ENCODE measurements around the gene RPL21.
"Not testable (repeated sequence)": the region's sequence is repeated elsewhere in the genome, so short reads cannot be mapped to it uniquely, and the experiment has no call there.

RPL21 gene

GRCh38 chr13:27288392-27288791, 37.0 kb downstream of the RPL21 start:
- DNase-seq (ENCODE audit: low read depth in 1 of 2, low spot score in 1 of 2), result no peak

DNA sequence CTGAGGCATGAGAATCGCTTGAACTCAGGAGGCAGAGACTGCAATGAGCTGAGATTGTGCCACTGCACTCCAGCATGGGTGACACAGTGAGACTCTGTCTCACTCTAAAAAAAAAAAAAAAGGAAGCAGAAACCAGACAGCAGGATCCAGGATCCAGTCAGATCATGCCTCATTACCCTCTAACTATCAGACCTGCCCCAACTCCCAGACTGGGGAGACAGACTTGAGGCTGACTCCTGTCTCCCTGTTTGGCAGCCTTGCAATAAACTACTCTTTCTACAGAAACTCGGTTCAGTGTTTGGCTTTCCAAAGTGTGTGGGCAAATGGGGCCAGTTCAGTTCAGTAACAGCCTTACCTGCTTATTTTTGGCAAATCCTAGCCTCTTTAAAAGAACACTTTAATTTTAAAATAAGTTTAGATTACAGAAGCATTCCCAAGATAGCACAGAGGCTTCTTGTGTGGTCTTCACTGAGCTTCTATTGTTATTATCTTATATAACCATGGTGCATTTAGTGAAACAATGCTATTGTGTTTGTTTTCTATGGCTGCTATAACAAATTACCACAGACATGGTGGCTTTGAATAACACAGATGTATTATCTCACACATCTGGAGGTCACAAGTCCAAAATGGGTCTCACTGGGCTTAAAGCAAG, 37.8 kb downstream of the RPL21 start:
- no peak for DNase-seq (ENCODE audit: low read depth in 1 of 2, low spot score in 1 of 2)

- DNase-seq (ENCODE audit: low read depth in 1 of 2, low spot score in 1 of 2), result no peak
These were observed 39.4 kb downstream of the RPL21 start for GRCh38 chr13:27290715-27291114.

DNA sequence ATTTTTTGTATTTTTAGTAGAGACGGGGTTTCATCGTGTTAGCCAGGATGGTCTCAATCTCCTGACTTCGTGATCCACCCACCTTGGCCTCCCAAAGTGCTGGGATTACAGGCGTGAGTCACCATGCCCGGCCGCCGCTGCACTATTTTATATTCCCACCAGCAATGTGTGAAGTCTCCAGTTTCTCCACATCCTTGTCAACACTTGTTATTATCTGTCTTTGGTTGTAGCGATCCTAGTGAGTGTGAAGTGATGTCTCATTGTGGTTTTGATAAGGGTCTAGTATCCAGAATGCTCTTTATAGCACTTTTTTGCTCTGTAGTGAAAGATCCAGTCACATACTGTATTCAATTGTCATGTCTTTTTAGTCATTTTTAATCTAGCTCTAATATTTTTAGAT, 40.6 kb downstream of the RPL21 start:
- not testable (repeated sequence) for DNase-seq (ENCODE audit: low read depth in 1 of 2, low spot score in 1 of 2)

DNA sequence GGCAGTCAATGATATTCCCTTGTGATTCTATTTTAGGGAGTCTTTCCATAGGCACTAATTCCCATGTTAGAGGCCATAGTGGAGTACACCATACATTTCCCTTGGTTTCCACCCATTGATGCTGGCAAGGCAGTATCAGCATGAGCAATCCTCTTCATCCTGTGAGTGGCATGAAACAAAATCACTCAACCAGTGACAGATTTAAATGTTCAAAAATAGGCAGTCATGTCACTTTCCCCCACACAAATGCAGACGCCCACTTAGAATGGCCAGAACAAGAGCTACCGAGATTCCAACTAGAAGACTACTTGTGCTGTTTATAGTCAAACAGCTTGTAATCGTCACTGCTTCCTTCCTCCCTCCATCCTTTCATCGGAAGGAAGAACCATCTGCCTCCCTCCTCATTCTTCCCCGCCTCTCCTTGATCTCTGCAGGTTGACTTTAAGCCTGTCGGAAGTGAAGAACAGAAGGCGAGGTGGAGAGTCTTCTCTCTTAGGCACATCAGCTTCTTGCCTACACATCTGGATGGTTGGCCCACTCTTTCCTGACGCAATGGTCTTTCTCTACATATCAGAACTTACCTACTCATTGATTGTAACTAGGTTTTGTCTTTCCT, 41.8 kb downstream of the RPL21 start:
- no peak for DNase-seq (ENCODE audit: low read depth in 1 of 2, low spot score in 1 of 2)

DNA sequence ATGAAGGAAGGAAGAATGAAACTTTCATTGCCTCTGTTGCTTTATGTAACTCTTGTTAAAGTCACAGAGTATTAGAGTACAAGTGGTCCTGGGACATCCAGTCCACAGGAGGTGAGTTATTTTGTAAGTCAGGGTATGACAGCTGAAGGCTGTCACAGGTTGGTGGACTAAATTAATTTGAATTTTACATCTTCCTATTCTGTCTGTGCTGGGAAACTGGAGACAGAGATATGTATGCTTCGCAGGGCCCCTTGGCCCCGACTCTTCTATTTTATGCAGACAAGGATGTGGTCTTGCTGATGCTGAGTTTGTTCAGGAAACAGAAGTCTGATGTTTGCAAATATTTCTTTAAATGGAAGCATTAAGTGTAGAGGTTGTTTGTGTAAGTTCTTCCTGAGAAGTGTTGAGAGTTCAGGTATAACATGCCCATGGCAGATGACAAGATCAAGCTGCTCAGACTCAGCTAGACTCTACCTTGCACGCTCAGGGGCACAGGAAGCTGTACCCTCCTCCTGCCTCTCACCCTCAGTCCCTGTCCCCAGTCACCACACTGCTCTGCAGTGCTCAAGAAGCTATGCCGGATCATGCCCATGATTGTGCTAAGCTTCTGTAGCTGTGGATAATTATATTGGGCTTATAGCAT, 42.6 kb downstream of the RPL21 start:
- no peak for DNase-seq (ENCODE audit: low read depth in 1 of 2, low spot score in 1 of 2)

DNA sequence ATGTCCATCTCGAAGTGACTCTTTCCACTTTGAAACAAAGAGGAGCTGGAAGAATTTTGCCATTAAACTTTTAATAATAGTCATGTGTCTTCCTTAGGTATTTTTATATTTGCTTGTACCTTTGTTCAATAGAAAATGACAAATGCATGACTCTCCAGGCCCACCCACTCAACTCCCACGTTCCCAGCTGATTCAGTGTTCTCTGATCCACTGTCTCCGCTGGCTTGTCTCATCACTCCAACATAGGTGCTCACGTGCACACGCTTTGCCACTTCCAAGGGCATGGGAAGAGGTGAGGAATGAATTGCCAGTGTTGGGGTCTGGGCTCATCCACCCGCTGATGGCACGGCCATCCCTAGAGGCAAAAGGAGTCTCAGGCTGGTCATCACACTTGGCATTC, 43.7 kb downstream of the RPL21 start:
- peak in 1 of 2 donors; percentile 21 for DNase-seq (ENCODE audit: low read depth in 1 of 2, low spot score in 1 of 2)

DNA sequence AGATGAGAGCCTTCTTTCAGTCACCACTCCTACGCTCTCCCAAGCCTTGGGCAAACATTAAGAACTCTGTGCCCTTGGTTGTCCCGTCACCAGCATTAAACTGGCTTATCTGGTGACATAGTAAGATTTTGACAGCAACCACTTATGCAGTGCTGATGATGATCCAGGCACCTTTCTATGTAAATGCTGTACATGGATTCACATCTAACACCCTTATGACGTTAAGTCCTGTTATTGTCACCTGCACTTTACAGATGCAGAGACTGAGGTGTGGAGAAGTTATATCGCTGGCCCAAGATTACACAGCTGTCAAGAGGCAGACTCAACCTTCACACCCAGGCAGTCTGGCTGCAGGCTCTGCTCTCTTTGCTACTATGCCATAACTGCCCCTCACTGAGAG, 44.3 kb downstream of the RPL21 start:
- DNase-seq (ENCODE audit: low read depth in 1 of 2, low spot score in 1 of 2), result no peak

- DNase-seq (ENCODE audit: low read depth in 1 of 2, low spot score in 1 of 2), result no peak
These were observed 45.1 kb downstream of the RPL21 start for GRCh38 chr13:27296496-27296895.

GRCh38 chr13:27298849-27299248, 47.5 kb downstream of the RPL21 start:
- no peak for DNase-seq (ENCODE audit: low read depth in 1 of 2, low spot score in 1 of 2)

GRCh38 chr13:27300406-27300805, 49.0 kb downstream of the RPL21 start:
- not testable (repeated sequence) for DNase-seq (ENCODE audit: low read depth in 1 of 2, low spot score in 1 of 2)

DNA sequence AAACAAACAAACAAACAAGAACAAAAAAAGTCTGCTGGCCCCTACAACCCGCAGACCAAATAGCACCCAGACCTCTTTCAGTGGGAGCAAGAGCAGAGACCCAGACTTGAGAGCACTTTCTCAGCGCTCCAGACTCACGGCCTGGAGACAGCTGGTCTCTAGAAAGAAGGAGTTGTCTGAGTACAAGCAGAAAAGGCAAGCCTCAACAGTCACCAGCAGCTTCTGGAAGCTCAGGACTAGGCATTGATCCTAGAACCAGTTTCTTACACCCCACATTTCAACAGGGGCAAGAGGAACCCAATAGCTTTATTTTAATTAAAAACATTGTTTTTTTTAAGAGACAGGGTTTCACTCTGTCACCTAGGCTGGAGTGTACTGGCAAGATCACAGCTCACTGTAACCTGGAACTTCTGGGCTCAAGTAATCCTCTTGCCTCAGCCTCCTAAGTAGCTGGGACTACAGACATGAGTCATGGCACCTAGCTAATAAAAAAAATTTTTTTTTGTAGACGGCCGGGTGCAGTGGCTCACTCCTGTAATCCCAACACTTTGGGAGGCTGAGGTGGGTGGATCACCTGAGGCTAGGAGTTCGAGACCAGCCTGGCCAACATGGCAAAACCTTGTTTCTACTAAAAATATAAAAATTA, 49.7 kb downstream of the RPL21 start:
- no peak for DNase-seq (ENCODE audit: low read depth in 1 of 2, low spot score in 1 of 2)

DNA sequence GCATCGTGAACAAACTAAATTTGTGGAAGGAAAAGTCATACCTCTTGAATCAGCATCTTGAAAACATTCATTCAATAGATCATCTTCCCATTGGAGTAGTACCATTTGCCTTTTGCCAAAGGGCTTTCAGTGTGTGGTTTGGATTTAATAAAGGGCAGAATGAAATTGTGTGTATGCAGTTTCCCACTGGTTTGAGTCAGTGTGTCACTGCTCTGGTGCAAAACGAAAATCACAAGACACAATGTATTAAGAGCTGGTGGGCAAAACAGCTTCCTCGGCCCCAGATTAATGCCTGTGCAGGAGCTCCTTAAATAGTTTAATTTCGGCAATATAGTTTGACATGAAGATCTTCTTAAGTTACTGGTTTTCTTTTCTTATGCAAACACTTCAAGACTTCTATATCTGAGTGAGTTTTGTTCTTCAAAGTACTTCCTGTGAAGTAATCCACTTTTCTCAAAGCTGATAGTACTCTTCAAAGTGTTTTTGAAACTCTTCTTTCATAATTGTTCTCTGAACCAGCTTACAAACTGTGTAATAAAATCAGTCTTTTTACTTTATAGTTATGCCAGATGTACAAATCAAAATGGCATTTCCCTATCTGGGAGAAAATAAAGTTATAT, 51.4 kb downstream of the RPL21 start:
- DNase-seq (ENCODE audit: low read depth in 1 of 2, low spot score in 1 of 2), result no peak

GRCh38 chr13:27304099-27304498, 52.7 kb downstream of the RPL21 start:
- DNase-seq (ENCODE audit: low read depth in 1 of 2, low spot score in 1 of 2), result no peak

- DNase-seq (ENCODE audit: low read depth in 1 of 2, low spot score in 1 of 2), result no peak
These were observed 53.3 kb downstream of the RPL21 start for GRCh38 chr13:27304611-27305010.
